Posterior cingulate gyrus (tissue), 11 donors: ENCODE results near the gene CTSL.
A peak's percentile ranks its signal among the peaks of the same experiment; 100 is the strongest.
"Not testable (repeated sequence)": the region's sequence is repeated elsewhere in the genome, so short reads cannot be mapped to it uniquely, and the experiment has no call there.

Experiments
- DNase-seq, 10 donors: peaks; one replicate each; pipeline versions ENCODE4 v3.0.0 to v3.0.0-alpha.2; 2020 to 2021; ENCODE audit warnings: mixed read lengths in 3 of 10
- intact Hi-C: fragments of 100-400 bp; cut with DNase I; formaldehyde crosslinking; loops from one replicate; pipeline ENCODE4 v1.15.1; 2023

Gene CTSL

GRCh38 chr9:87749335-87750035 lies 23.6 kb downstream of the CTSL start:
- intact Hi-C loops = no loop called here
- no peak for DNase-seq

- DNase-seq = no peak
- intact Hi-C loops = no loop called here
Measured at GRCh38 chr9:87750726-87751125, 24.8 kb downstream of the CTSL start.

GRCh38 chr9:87751423-87751822 lies 25.5 kb downstream of the CTSL start:
- no peak for DNase-seq
- intact Hi-C loops = no loop called here

- intact Hi-C loops = no loop called here
Measured at GRCh38 chr9:87751868-87752267, 25.9 kb downstream of the CTSL start.

GRCh38 chr9:87753313-87753712 lies 27.4 kb downstream of the CTSL start:
- DNase-seq = no peak
- intact Hi-C loops = no loop called here

More at GRCh38 chr9:87751868-87752267, 25.9 kb downstream of the CTSL start:
- no peak for DNase-seq

- DNase-seq, intact Hi-C loops: not testable (repeated sequence)
Measured at GRCh38 chr9:87758330-87758729, 32.4 kb downstream of the CTSL start.

- intact Hi-C loops, DNase-seq: not testable (repeated sequence)
Measured at GRCh38 chr9:87759980-87760379, 34.1 kb downstream of the CTSL start.

GRCh38 chr9:87760529-87760928 lies 34.6 kb downstream of the CTSL start:
- intact Hi-C loops = no loop called here
- DNase-seq = no peak

- intact Hi-C loops = no loop called here
- no peak for DNase-seq
Measured at GRCh38 chr9:87763286-87763685, 37.4 kb downstream of the CTSL start.

- no peak for DNase-seq
Measured at GRCh38 chr9:87765521-87765920, 39.6 kb downstream of the CTSL start.

GRCh38 chr9:87766697-87767096 lies 40.8 kb downstream of the CTSL start:
- intact Hi-C loops = no loop called here
- no peak for DNase-seq

More at GRCh38 chr9:87765521-87765920, 39.6 kb downstream of the CTSL start:
- intact Hi-C loops = no loop called here

GRCh38 chr9:87770616-87771315 lies 44.8 kb downstream of the CTSL start:
- no peak for DNase-seq
- intact Hi-C loops = no loop called here

GRCh38 chr9:87771316-87772006 lies 45.5 kb downstream of the CTSL start:
- no peak for DNase-seq
- intact Hi-C loops = no loop called here

GRCh38 chr9:87776481-87777379 lies 50.8 kb downstream of the CTSL start:
- no peak for DNase-seq
- intact Hi-C loops = no loop called here

GRCh38 chr9:87778996-87779395 lies 53.1 kb downstream of the CTSL start:
- intact Hi-C loops = no loop called here
- peak in 1 of 10 donors; percentile 13 for DNase-seq
